ENCODE measurements around the gene ZNF740. TPM values are rescaled to one million over a fixed set of nuclear protein-coding genes. Genes with fewer than 3 reads are reported as not detected.

ZNF740 gene
- total RNA-seq, 2 donors from 2014 or later: 28.7 to 32.7 TPM

DNA sequence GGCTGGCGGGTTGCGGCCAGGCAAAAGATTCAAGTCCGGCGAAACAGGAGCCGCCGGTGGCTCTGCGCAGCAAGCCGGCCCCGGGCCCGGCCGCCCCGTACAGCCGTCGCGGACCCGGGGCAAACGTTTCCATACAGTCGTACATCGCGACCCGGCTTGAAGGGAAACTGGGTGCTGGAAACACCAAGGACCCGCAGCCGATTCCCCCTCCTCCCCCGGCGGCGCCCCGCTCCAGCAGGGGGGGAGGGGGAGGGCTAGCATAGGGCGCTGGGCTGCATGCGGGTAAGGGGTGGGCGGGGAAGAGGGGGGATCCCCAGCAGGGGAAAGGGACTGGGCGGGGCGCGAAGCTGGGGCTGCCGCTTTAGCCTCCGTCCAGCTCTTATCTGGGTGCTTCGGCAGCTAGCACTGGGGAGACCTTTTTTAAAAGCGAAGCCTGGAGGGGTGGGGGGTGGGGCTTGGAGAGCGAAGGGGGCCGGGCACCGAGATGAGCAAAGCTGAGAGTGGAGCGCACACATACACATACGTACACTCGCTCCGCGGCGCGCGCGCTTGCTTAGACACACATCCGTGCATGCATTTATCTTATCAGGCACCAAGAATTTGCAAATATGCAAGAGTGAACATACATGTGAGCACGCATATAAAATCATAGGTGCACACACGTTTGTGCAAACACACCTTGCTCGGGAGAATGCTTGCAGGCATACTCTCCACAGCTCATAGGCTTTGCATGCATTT lies 39.6 kb downstream of the ZNF740 start:
- intact Hi-C loops (cut with DNase I, micrococcal nuclease): loop anchor here in 1 of 2 donors (10.0 kb wide), 1 partner anchor 55 kb away; no protein-coding TSS in a partner anchor
- ATAC-seq: peak; percentile 29
- peak; percentile 75 to 88 for DNase-seq

DNA sequence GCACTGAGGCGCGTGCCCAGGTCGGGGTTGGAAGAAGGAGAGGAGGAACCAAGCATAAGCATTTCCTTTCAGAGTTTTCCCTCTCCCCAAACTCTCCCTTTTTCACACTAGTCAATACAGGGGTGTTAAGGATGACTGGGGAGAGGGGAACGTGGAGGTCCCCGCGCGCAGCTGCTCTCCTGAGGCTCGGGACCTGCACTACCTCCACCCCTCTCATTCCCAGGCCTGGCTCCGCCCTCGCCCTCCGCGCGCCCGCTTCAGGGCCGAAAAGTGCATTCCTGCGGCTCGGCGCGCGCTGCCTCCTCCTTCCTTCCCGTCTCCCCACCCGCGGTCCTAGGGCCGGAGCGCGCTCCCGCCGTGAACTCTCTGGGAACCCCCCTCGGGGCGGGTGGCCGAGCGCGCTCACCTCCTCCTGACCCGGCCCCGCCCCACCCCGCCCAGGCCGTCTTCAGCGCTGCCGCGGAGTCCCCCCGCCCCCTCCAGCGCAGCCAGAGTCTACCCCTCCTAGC lies 40.2 kb downstream of the ZNF740 start:
- ATAC-seq: peak; percentile 73
- intact Hi-C loops (cut with DNase I, micrococcal nuclease): no loop called here
- DNase-seq: peak; percentile 91 to 94

DNA sequence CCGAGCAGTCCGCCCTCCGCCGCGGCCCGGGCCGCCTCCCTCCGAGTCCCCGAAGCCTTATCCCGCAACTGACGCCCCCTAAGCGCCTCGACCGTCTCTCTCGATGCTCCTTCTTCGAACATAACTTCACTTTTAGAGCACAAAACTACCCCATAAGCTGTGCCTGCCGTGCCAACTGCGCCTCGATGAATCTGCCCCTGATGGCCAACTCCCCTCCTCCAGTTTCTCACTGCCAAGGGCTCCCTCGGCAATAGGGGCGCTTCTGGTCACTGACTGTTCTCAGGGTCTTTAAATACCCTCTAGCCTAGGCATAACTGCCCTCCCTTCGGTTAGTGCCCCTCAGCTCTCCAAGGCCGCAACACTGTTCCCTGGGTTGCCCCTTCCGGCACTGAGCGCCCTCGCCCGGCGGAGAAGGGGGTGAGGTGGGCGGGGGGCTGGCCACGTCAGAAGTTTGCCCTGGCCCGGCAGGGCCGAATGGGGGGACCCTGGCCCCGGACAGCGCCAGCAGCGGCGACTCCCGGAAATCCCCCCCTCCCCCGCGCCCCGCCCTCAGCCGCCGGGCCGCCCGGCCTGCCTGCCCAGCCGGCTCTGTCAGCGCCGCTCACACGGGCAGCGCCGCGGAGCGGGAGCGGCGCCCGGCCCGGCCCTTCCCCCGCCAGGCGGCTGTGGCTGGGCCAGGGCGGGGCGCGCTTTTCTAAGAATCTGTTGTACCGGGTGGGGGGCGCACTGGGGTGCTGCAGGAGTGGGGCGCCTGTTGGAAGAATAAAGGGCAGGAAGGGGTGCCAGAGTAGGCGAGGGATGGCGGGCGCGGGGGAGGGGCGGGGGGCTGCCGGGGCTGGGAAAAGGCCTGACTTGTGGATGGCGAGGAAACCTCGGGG lies 40.9 kb downstream of the ZNF740 start:
- peak; percentile 62 for ATAC-seq
- intact Hi-C loops (cut with DNase I, micrococcal nuclease): no loop called here
- peak; percentile 75 to 84 for DNase-seq

DNA sequence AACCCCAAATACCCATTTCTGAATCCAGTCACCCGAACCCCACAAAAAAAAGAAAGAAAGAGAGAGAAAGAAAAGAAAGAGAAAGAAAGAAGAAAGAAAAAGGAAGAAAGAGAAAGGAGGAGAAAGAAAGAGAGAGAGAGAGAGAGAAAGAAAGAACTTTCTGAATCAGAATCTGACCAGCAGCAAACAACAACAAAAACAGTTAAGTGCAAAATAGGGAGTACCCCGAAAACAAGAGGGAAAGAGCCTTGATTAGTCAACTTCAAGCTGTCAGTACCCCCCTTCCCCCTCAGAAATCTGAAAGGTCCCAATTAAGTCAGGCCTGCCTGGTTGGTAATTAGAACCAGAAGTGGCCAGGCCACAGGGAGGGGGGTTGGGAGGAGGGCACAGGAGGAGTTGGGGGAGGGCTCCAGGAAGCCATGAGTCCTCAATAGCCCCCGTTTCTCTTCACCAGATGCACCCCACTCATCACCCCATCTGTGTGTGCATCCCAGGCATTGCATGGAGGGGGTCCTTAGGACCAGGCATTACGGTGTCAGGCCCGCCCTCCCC lies 41.7 kb downstream of the ZNF740 start:
- DNase-seq (no peak), ATAC-seq (no peak)
- intact Hi-C loops (cut with DNase I, micrococcal nuclease): no loop called here

DNA sequence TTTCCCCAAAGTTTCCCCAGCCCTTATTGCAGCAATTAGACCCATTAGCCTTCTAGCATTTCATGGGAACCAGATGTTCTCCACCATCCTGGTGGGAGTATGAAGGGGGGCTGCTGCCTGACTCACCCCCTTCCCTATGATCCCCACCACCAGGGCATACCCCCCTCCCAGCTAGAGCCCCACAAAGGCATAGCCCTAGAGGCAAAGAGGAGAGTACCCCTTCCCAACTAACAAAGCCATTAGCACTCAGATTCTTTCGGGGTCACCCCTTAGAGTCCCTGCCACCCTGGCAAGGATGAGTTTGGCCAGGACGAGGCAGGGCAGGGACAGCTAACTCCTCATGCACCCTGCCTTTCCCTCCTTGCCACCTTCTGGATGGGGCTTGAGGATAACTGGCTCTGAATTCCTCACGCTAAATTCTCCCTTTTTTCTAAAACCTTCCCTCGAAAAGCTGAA lies 42.3 kb downstream of the ZNF740 start:
- DNase-seq: no peak
- intact Hi-C loops (cut with DNase I, micrococcal nuclease): no loop called here
- ATAC-seq: no peak

DNA sequence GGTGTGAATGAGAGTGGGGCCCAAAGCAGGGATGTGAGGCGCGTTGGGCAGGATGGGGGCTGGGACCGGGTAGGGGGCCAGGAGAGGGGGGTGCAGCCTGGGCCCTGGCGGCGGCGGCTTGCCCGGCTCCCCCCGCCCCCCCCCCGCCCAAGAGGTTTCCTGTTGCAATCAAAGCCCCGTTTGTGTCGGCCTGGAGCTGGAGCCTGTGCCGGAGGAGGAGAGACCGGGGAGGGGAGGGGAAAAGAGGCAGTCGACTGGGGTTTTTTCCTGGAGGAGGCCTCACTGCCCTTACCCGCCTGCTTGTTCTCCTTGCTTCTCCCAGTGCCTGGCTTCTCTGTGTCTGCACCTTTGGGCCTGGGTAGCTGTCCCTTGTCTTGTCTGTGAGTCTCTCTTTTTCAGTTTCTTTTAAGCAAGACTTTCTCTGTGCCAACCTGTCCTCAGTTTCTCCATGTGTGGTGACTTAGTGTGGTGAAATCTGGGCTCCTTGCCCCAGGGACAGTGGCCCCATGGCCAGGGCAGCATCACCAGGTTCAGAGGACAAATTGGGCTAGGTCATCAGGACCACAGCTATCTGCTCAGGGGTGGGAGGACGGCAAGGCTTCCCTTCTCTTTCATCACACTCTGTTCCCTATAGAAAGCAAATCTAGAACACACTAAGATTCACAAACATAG lies 43.0 kb downstream of the ZNF740 start:
- intact Hi-C loops (cut with DNase I, micrococcal nuclease): no loop called here
- ATAC-seq: no peak
- no peak for DNase-seq

DNA sequence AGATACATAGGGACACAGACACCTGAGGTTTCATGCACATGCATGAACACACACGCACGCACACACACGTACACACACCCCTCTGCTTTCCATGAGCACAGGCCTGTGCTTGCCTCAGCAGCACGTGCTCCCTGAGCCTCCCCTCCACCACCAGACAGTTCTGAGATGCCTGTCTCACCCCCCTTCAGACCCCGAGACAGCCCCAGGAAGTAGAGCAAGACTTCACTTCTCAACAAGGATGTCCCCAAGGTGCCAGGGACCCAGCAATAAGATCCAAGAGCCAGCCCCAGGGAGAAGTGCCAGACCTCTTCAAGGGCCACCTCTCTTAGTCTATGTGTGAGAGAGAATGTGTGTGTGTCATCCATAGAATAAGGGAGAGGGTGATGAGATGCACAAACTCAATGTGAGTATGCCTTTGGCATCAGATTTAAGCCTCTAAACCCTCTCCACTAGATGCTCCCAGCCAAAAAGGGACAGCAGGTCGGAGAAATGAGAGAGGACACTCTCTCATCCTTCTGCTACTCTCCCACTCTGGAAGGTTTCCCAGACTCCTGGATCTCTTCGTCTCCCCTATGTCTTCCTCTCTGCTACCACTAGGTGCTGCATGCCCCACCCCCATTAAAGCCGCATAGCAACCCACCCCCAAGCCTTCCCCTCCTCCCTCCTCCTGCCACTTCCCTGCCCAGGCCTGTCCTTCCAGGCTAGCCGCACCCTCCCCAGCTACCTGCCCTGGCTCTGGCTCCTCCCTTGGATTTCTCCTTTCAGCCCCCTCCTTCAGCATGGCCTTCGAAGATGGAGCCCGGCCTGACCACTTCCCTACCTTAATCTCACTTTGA lies 43.8 kb downstream of the ZNF740 start:
- DNase-seq: peak in 1 of 2 donors; percentile 66

DNA sequence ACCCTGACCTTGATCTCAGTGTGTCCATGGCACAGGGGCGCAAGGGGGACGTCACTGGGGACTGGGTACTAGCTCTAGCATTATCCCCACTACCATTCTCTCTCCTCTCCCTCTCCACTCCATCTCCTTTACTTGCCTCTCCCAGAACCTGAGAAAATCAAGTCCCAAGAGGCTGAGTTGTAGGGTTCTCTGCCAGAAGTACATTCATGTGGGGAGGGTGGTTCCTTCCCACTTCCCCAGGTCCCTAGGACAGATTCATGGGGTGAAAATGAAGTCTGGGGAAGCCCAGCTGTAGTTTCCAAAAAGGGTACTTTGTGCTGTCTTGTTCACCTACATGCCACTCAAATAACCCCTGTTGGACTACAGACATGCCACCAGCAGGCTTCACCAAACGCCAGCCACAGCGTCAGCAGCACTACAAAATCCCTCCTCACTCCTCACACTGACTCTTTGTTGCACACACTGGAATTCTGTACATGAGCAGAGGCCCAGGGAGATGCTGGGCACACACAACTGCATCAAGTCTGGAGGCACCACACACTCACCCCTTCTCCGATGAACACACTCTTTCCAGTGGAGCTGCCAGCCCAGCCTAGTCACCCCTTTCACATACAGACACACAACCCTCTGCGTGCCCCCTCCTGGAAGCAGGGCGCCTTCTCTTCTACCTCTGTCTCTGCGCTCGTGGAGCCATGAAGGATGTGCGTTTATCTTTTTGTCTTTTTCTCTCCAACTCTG lies 44.5 kb downstream of the ZNF740 start:
- no peak for ATAC-seq
- intact Hi-C loops (cut with DNase I, micrococcal nuclease): no loop called here
- no peak for DNase-seq

More for the DNA sequence above, 43.8 kb downstream of the ZNF740 start:
- intact Hi-C loops (cut with DNase I, micrococcal nuclease): no loop called here
- peak; percentile 5 for ATAC-seq

DNA sequence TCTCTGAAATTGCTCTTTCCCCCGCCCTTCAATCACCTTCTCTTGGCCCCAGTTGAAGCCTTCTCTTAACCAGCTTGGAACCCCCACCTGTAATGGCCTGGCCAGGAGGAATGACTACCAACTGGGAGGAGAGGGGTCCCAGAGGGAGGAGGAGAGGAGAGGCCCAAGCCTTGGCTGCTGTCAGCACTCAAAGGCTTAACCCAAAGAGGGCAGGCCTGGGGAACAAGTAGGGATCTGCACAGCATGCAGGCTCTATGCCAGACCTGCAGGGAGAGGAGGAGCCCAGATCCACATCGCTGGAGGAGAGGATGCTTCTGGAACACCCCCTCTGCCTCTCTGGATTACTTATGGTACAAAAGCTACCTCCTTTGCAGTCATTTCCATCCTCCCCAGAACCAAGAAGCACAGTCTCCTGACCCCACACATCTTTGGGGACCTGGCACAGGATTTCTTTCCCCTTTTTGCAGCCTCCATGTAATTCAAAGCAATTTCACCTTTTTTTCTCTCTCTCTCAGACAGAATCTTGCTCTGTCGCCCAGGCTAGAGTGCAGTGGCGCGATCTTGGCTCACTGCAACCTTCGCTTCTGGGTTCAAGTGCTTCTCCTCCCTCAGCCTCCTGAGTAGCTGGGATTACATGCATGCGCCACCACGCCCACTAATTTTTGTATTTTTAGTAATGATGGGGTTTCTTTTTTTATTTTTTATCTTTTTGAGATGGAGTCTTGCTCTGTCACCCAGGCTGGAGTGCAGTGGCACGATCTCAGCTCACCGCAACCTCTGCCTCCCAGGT lies 45.3 kb downstream of the ZNF740 start:
- ATAC-seq: no peak

DNA sequence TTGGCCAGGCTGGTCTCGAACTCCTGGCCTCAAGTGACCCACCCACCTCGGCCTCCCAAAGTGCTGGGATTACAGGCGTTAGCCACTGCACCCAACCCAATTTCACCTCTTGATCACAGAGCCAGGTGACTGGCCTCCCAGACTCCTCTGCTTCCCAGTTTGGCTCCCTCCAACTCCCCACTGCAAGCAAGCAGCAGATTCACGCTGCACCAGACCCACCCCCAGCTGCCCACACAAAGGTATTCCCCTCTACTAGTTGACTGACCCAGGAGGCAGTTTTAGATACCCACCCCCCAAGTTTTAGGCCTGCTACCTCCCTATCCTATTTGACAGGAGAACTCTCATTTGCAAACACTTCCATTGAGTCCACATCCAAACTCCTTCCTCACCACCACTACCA lies 46.3 kb downstream of the ZNF740 start:
- ATAC-seq (no peak), DNase-seq (no peak)
- intact Hi-C loops (cut with DNase I, micrococcal nuclease): no loop called here

More for the DNA sequence above, 45.3 kb downstream of the ZNF740 start:
- intact Hi-C loops (cut with DNase I, micrococcal nuclease): no loop called here
- no peak for DNase-seq

DNA sequence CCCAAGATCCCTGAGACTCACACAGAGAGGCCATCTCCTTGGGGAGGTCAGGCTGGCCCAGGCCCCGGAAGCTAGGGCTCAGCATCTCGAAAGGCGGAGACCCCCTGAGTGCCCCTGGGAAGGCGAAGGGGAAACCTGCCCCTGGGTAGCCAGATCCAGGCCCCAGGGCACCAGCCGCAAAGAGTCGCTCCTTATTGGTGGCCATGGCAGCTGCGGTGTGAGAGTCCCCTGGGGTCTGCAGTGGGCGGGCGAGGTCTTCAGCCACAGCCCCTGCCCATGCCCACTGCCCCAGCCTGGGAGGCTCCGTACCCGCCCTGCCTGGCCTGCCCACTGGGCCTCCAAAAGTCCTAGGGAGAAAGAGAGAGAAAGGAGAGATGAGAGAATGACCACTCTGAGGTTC lies 46.8 kb downstream of the ZNF740 start:
- intact Hi-C loops (cut with DNase I, micrococcal nuclease): no loop called here
- DNase-seq (no peak), ATAC-seq (no peak)

DNA sequence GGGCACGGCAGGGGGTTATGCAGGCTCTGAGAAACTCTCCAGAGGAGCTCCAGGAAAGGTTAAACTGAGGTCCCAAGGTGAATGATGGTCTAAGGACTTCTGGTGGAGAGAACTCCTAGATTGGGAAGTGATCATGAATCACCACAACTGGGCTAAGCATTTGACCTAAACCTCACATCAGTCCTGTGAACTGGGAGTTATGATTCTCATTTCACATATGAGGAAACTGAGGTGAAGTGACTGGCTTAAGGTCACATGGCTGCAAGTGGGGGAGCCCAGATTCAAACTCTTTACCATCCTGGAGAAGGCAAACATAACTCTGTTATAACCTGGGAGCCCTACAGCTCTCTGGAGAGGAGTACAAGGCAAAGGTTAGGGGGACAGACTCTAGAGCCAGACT lies 47.3 kb downstream of the ZNF740 start:
- intact Hi-C loops (cut with DNase I, micrococcal nuclease): no loop called here
- DNase-seq (no peak), ATAC-seq (no peak)

DNA sequence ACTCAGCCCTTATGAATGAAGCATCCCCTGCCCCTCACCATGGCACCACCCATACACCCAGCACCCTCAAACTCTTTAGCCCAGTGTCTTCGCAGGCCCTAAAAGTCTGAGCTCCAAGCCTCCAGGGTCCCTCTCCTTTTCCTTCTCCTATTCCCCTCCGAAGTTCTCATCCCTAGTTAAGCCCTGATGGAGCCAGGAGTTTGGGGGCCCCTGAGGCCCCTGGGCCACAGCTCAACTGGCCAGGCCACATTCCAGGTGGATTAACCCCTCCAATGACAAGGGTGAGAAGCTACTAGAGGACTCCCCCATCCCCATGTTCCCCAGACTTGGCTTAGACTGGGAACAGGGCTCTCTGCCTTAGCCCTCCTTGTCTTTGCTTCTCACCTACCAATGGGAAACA lies 48.9 kb downstream of the ZNF740 start:
- intact Hi-C loops (cut with DNase I, micrococcal nuclease): no loop called here
- no peak for ATAC-seq
- no peak for DNase-seq

DNA sequence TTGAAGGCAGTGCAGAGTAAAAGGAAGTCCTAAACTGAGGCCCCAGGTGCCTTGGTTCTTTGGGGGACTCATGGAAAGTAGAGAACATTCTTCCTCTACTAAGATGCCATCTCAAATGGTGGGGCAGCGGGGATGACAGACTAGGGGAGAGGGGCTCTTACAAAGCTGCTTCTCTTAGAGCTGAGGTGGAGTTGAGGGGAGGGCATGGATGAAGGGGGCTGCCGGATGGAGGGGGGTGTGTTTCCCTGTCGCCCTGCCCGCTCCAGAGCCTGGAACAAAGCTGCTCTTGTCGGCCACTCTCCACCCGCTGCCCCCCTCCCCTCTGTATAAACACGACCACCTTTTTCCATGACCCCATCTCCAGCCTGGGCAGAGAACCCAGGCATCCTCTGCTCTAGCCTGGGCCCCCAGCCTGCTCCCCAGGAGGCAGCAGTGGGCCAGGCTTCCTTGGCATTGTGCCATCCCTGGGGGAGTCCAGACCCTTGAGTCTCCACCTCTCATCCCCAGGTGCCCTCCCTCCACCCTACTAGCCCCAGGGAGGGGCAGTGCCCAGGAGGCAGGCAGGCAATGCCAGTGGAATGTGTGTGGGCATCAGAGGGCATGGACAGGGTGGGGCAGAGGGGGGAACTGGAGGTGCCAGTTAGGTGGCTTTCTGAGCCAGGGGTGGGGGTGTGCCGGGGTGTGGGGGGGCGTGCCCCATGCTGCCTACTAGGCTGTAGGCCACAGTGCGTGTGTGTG lies 49.8 kb downstream of the ZNF740 start:
- DNase-seq: peak; percentile 64 to 76
- peak; percentile 49 for ATAC-seq
- intact Hi-C loops (cut with DNase I, micrococcal nuclease): no loop called here

DNA sequence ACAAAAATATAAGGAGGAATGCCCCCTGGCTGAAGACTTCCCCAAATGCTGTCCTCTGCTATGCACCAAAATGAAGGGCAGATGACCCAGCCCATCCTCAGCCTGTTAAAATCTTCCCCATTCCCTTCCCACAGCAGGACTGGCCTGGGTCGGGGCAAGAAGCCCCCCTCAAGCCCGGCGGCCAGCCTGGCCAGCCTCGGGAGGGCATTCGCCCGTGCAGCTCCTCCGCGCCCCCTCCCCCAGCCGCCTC lies 51.1 kb downstream of the ZNF740 start:
- intact Hi-C loops (cut with DNase I, micrococcal nuclease): no loop called here
- ATAC-seq: no peak
- DNase-seq: no peak

DNA sequence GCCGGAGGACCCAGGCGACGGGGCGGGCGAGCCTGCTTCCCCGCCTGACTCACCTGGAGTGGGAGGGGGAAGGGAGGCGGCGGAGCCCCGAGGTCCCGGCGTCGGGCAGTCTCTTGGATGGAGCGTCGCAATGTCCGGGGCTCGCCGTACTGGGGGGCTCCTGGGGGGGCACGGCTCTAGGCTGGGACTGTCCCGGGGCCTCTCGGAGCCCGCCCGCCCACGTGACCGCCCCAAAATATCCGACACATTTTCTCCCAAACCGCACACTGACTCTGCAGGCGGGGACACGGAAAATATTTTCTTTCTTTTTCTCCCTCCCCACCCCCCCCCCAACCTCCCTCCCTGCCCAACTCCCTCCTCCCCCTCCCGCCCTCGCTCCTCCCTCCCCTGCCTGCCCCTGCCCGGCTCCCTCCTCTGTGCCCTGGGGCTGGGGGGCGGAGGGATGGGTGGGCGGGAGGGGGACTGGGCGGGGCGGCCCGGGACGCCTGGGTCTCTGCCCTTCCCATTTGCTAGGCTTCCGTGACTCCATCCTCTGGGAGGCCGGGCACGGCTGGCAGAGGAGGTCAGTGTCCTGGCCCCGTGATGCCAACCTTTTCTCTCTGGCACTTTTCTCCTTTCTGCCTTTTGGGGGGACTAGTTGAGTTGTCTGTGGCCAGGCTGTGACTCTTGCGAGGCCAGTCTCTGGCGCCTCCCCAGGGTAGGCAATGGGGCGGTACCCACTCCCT lies 51.6 kb downstream of the ZNF740 start, which contains the start of gene RARG:
TSS of gene RARG (minus strand) at position 289 of the 725 bp plus-strand sequence. CDS start 4,664 bp downstream, outside the sequence.
- ATAC-seq: peak; percentile 53
- intact Hi-C loops (cut with DNase I, micrococcal nuclease): no loop called here
- DNase-seq: peak; percentile 66 to 69
